NCI-H345 (cell line): Measurements from ENCODE around the gene GLIS2.

Source experiments
- DNase-seq: peaks from one replicate; lab custom pipeline; 2025; lab: John Stamatoyannopoulos, UW

GLIS2 gene

GRCh38 chr16:4383591-4384444 lies 68.0 kb downstream of the GLIS2 start:
- DNase-seq = no peak

DNA sequence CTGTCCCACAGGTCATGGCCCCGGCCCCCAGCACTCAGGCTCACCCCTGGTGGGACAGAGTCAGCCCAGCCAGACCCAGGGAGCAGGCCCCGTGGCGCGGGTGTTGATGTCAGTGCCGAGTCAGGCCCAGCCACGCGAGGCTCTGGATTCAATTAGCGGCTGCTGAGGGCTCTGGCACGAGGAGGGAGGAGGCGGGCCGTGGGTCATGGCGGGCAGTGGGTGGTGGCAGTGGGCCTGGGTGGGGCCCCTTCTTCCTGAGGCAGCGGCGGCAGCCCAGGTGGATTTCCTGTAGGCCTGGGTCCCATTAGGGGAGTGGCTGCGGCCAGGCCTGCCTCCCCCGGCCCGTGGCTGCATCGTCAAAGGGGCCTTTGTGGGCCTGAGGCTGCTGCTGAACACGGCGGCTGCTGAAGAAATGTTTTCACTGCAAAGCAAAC lies 68.7 kb downstream of the GLIS2 start:
- DNase-seq = no peak

DNA sequence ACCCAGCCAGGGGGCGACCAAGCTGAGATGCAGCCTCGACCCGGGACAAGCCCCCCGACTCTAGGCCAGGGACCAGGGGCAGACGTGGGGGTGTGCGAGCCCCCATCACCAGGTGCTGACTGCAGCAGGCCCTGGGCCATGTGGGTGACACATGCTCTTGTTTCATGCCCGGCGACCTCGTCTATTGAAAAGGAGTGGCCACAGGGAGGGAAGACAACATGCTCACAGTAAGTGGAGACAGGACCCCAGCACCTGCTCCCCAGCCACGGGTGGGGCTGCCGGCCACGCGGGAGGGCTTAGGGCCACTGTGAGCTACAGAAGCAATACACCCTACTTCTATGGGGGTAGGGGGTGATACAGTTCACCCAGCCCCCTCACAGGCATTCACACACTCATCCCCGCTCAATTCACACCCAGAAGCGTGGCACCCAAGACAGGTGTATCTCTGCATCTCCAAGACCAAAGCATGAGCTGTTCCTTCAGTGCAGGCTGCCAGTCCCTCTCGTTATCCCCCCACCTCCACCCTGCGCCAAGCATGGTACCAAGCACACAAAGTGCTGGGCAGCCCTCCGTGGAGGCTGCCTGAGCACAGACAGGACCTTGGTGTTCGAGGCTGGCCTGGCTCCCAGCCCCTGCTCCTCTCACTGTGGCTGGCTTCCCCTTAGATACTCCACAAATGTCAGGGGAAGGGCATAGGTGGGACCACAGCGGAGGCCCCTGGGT lies 69.4 kb downstream of the GLIS2 start:
- no peak for DNase-seq

GRCh38 chr16:4385789-4386450 lies 70.1 kb downstream of the GLIS2 start:
- DNase-seq = no peak

DNA sequence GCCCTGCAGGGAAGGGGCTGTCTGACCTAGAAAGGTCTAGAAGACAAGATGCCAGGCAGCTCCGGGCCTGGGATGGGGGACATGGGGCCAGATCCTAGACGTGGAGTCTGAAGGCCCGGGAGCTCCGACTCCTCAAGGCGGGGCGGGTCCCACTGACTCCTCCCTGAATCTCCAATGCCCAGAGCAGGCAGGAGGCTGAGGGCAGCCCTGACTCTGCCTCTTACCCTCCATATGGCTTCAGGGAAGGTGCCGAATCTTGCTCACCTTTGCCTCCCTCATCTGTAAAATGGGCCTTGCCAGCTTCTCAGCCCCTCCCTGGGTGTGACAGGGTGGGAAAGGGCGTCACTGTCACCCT lies 70.6 kb downstream of the GLIS2 start:
- DNase-seq = no peak

- DNase-seq = no peak
Observed at GRCh38 chr16:4386951-4387565, 71.2 kb downstream of the GLIS2 start.

DNA sequence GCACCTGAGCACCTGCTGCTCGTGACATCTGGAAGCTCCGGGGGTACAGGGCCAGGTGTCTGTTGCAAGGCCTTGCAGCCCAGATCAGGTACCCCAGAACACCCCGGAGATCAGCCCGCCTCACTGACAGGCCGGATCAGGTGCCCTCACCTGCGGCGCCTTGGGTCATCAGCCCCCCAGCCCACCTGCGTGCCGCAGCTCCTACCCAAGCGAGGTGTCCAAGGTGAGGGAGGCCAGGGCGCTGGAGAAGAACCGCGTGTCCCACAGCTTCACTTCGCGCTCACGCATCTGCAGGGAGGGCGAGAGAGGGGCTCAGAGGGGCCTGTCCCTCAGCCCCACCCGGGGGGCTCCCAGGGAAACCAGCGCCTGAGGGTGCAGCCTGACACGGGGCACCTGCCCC lies 71.9 kb downstream of the GLIS2 start:
- no peak for DNase-seq

- no peak for DNase-seq
Observed at GRCh38 chr16:4388271-4389021, 72.6 kb downstream of the GLIS2 start.
